GM18526 (cell line): ENCODE data around the gene SLC25A46.

ENCODE experiments used
- POLR2A ChIP-seq: IDR thresholded peaks from 3 replicates; pipeline ENCODE4 v1.6.1; 2011; ENCODE audit not compliant: insufficient read length; ENCODE audit errors: extremely low read depth

The SLC25A46 gene

DNA sequence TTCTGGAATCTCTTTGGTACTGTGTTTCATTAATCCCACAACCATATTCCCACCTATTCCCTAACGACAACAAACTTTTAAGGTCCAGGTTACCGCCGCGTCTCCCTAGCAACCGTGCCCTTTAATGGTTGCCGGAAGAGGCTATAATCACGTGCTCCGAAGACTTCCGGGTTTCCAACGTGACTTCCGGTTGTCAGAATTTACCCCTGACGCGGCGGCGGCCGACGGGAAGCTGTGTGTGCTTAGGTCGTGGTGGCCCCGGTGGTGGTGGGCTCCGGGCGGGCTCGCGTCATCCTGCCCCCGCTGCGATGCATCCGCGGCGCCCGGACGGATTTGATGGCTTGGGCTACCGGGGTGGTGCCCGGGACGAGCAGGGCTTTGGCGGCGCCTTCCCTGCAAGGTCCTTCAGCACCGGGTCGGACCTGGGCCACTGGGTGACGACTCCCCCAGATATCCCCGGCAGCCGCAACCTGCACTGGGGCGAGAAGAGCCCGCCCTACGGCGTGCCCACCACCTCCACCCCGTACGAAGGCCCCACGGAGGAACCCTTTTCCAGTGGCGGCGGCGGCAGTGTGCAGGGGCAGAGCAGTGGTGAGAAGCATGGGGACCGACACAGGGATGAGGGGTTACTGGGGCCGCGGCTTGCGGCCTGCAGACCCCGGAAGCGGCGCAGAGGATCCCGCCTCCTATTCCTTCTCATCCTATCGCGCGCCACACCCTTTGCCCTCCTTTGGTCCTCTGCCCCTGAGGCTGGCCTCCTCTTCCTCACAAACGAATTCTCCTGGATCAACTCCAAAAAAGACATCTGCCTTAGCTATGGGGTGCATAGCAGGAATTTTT is at the start of gene SLC25A46:
TSS of gene SLC25A46 (plus strand) at position 196 of the 840 bp plus-strand sequence. CDS start at position 309, 113 bp downstream.
- TF ChIP-seq POLR2A, result peak; percentile 80

DNA sequence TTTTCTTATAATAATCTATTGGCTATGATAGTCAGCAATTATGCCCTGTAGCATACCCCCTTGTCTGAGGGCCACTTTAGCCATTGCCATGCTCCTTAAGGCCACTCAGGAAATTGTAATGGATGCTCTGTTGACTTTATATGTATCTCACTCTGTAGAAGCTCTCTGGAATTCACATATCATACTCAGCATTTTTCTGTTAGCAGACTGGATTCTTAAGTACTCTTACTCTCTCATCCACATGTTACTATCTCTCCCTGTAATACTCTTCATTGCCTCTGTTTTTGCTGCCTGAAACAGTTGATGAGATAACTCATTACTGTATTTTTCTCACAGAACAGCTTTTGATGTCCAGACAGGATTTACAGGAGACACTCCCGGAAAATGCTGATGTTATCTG is 36.5 kb upstream of the SLC25A46 start:
- no peak for TF ChIP-seq POLR2A

GRCh38 chr5:110702704-110703103 is 36.1 kb upstream of the SLC25A46 start:
- no peak for TF ChIP-seq POLR2A

GRCh38 chr5:110703481-110703880 is 35.3 kb upstream of the SLC25A46 start:
- no peak for TF ChIP-seq POLR2A

DNA sequence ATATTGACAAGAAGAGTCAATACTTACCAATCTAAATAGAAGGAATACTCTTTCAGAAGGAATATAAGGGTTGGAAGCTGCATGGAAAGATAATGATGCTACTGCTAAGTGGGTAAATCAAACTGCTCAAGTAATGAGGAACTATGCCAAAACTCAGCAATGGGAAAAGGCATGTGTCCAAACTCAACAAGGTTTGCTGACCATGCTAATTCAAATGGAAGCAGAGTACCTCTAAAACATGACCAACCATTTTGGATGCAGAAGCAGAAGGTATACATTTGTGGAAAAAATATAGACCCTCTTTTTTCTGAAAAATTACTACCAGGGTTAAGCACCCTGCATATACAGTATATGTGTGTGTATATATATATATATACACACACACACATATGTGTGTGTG is 33.5 kb upstream of the SLC25A46 start:
- TF ChIP-seq POLR2A, result no peak

DNA sequence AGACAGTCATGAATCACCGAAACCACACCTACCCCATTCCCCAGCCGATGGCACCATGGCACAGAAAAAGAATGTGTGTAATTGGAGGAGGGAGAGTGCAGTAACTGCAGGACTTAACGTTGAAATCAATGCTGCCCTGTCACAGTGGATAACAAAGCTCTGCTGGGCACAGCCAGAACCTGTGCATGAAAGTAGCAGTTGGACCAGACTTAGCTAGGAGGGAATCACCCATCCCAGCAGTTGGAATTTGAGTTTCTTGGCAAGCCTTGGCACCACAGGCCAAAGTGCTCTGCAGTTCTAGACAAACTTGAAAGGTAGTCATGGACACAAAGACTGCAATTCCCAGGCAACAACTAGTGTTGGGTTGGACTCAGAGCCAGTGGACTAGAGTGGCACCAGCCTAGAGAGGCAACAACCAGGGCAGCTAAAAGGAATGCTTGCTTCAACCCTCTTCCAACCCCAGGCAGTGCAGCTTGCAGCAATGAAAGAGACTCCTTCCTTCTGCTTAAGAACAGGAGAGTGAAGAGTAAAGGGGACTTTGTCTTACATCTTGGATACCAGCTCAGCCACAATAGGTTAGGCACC is 31.5 kb upstream of the SLC25A46 start:
- no peak for TF ChIP-seq POLR2A

DNA sequence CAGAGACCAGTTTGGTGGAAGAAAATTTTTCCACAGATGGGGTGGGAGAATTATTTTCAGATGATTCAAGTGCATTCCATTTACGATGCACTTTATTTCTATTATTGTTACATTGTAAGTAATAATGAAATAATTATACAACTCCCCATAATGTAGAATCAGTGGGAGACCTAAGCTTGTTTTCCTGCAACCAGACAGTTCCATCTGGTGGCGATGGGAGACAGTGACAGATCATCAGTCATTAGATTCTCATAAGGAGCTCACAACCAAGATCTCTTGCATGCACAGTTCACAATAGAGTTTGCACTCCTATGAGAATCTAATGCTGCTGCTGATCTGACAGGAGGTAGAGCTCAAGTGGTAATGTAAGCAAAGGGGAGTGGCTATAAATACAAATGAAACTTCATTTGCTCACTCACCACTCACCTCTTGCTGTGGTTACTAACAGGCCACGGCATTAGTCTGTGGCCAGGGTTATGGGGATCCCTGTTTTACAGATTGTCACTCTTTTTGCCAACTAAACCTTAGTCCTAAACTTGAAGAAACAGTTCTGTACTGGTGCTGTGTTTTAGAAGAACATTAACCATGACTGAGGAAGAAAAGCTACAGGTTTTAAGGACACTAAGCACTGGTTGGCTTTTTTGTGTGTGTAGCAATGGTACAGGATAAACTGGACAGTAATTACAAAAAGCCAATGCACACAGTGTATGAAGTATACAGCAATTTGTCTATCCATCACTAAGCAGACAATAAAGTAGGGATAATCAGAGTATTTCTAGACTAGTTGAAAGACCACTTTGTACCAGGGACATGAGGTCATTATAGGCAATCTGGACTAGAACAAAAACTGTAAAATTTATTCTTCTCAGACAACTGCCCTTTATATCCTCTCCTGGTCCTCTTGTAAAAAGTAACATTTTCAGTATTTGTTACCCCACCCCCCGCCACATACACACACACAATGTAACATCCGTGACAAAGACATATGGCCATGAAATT is 22.3 kb upstream of the SLC25A46 start:
- TF ChIP-seq POLR2A, result no peak

DNA sequence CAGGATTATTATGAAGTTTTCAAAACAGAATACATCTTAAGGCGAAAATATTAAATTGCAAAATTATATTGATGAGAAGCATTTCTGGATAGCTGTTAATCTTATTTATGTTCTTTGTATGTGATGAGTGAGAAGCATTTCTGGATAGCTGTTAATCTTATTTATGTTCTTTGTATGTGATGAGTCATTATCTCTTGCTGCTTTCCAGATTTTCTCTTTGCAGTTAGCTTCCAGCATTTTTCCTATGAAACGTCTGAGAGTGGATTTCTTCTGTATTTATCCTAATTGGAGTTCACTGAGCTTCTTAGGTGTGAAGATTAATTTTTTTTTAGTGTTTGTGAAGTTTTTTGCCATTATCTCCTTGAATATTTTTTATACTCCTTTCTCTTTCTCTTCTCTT is 20.5 kb upstream of the SLC25A46 start:
- TF ChIP-seq POLR2A, result no peak

GRCh38 chr5:110726249-110727024 is 12.4 kb upstream of the SLC25A46 start, which contains the start of gene TMEM232:
TMEM232 (minus strand) TSS chr5:110726671; CDS start chr5:110667352, 59,319 bp downstream.
- TF ChIP-seq POLR2A, result no peak

DNA sequence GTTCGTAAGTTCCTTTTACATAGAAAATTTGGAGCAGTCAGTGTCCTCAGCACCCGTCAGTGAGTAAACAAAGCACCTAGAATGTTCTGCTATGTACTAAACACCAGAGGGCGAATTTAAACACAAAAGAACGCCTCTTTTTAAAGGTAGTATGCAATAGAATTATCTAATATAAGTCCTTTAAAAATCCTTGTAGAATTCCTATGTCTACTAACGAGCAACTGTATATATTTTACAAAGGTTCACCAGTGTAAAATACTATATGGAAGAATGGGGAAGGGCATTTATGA is 11.8 kb upstream of the SLC25A46 start:
- TF ChIP-seq POLR2A, result no peak

GRCh38 chr5:110734101-110734500 is 4.7 kb upstream of the SLC25A46 start:
- TF ChIP-seq POLR2A, result no peak

DNA sequence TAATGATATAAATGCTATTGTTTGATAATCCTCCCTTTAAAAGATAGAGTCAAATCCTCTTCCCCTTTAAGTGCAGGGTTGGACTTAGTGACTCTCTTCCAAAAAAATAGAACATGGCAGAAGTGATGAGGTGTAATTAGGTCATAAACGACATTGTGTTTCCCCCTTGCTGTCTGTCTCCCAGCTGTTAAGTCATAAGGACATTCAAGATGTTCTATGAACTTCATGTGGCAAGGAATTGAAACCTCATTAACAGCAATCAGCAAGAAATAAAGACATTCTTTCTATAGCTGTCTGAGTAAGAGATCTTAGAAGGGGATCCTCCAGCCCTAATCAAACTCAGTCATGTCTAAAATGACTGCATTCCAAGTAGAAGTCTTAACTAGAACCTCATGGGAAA is 3.3 kb upstream of the SLC25A46 start:
- no peak for TF ChIP-seq POLR2A

- no peak for TF ChIP-seq POLR2A
Measured at GRCh38 chr5:110736753-110737152, 2.1 kb upstream of the SLC25A46 start.

DNA sequence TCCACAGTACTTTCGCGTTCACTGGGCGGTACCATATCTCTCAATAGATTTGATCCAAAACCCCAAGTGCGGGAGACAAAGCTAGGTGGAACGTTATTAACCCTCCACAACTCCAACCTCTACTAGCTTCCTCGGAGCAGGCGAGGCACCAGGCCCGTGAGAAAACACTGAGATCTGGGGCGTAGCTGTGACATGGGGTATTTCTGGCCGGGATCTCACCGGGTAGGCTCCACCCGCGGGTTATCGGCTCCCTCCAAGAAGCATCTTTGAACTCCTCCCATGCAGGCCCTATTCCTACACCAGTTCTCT is 350 bp upstream of the SLC25A46 start:
- no peak for TF ChIP-seq POLR2A

DNA sequence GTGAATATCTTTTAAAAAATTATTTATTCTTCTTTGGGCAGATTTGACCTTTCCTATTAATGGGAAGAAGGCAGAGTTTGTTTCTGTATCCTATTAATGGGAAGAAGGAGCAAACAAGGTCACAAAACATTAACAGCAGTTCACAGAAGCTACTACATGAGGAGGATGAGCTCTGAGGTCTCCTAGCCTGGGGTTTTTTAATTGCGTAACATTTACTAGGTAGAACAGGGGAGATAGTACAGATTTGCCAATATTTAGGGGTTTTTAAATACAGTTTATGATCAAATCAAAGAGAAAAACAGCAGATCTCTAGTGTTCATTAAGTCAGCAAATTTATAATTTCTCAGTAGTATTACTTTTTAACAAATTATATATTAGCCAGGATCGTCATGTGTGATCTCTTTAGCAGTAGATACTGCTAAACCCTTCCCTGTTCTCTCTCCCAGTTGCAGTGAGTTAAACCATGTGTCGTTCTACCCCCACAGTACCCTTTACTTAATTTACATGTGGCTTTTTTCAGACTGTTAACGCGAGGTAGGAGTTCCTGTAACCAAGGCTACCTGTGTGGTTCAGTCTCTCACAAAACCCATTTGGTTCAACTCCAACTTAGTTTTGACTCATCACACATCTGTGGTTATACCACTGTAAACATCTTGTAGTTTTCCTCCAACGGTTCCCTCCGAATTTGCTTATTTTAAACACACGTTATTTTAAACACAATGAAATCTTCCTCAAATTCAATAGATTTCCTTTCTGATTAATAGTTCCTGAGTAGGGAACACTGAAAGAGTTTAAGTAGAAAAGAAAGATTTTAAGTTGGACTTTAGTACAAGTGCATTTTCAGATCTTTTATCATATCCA is 13.3 kb downstream of the SLC25A46 start:
- no peak for TF ChIP-seq POLR2A

GRCh38 chr5:110752953-110753352 is 14.1 kb downstream of the SLC25A46 start:
- no peak for TF ChIP-seq POLR2A
